HepG2 (cell line): ENCODE measurements around the gene NCBP3. TPM values are rescaled to one million over a fixed set of nuclear protein-coding genes. Genes with fewer than 3 reads are reported as not detected.

Experiments used
- ARNT2 ChIP-seq: sonication (generic); formaldehyde crosslinking; IDR thresholded peaks from 2 replicates; pipeline ENCODE4 v1.8.0; 2022; ENCODE audit warnings: mild to moderate bottlenecking, low read depth, missing genetic modification reagents, moderate library complexity
- ASH2L ChIP-seq: fragments of 300-600, 200-600 bp; sonication (generic); IDR thresholded peaks from 2 replicates; pipeline ENCODE4 v1.7.0; 2017; ENCODE audit warnings: low read depth, mild to moderate bottlenecking, moderate library complexity, mixed read lengths, low read length; ENCODE audit not compliant: insufficient read length
- CAMTA2 ChIP-seq: sonication (generic); formaldehyde crosslinking; IDR thresholded peaks from 2 replicates; pipeline ENCODE4 v1.4.0; 2020; ENCODE audit warnings: mild to moderate bottlenecking, missing genetic modification reagents, borderline replicate concordance
- DDIT3 ChIP-seq: sonication (generic); formaldehyde crosslinking; IDR thresholded peaks from 2 replicates; pipeline ENCODE4 v1.4.0; 2020; ENCODE audit warnings: mild to moderate bottlenecking, missing genetic modification reagents
- FOXK1 ChIP-seq: sonication (generic); formaldehyde crosslinking; IDR thresholded peaks from 2 replicates; pipeline ENCODE4 v1.4.0; 2020; ENCODE audit warnings: low read depth, missing genetic modification reagents, borderline replicate concordance
- GMEB1 ChIP-seq: sonication (generic); formaldehyde crosslinking; IDR thresholded peaks from 2 replicates; pipeline ENCODE4 v1.5.1; 2020; ENCODE audit warnings: missing genetic modification reagents, mild to moderate bottlenecking, borderline replicate concordance
- HCFC1 ChIP-seq: fragments of 150-350 bp; IDR thresholded peaks from 2 replicates; pipeline ENCODE4 v1.6.1; 2014; ENCODE audit warnings: low read depth, low read length
- KDM3A ChIP-seq: IDR thresholded peaks from 2 replicates; pipeline ENCODE4 v1.6.1; 2018; ENCODE audit warnings: low read depth, missing compliant biosample characterization
- KDM5B ChIP-seq: sonication (generic); formaldehyde crosslinking; IDR thresholded peaks from 2 replicates; pipeline ENCODE4 v1.4.0; 2020; ENCODE audit warnings: missing genetic modification reagents, mild to moderate bottlenecking, borderline replicate concordance
- MED8 ChIP-seq: sonication (generic); formaldehyde crosslinking; IDR thresholded peaks from 2 replicates; pipeline ENCODE4 v1.8.1; 2023; ENCODE audit warnings: mild to moderate bottlenecking, missing genetic modification reagents; ENCODE audit not compliant: insufficient replicate concordance
- MXD1 ChIP-seq: sonication (generic); formaldehyde crosslinking; IDR thresholded peaks from 2 replicates; pipeline ENCODE4 v1.4.0; 2020; ENCODE audit warnings: mild to moderate bottlenecking, missing genetic modification reagents
- NR2C2 ChIP-seq: sonication (generic); formaldehyde crosslinking; IDR thresholded peaks from 2 replicates; pipeline ENCODE4 v1.4.0; 2020; ENCODE audit warnings: missing genetic modification reagents, mild to moderate bottlenecking, moderate library complexity, borderline replicate concordance
- PATZ1 ChIP-seq: sonication (generic); formaldehyde crosslinking; IDR thresholded peaks from 2 replicates; pipeline ENCODE4 v1.4.0; 2020; ENCODE audit warnings: missing genetic modification reagents
- PHB2 ChIP-seq: fragments of 450-650 bp; IDR thresholded peaks from 2 replicates; pipeline ENCODE4 v1.6.1; 2018; ENCODE audit not compliant: partially characterized antibody
- PHF21A ChIP-seq: sonication (generic); formaldehyde crosslinking; IDR thresholded peaks from 2 replicates; pipeline ENCODE4 v1.5.0; 2020; ENCODE audit warnings: mild to moderate bottlenecking, missing genetic modification reagents
- SALL2 ChIP-seq: sonication (generic); formaldehyde crosslinking; IDR thresholded peaks from 2 replicates; pipeline ENCODE4 v1.8.1; 2023; ENCODE audit warnings: mild to moderate bottlenecking, missing genetic modification reagents, inconsistent platforms
- SP4 ChIP-seq: sonication (generic); formaldehyde crosslinking; IDR thresholded peaks from 2 replicates; pipeline ENCODE4 v1.8.1; 2023; ENCODE audit warnings: mild to moderate bottlenecking, missing genetic modification reagents
- TAF1 ChIP-seq: sonication (generic); formaldehyde crosslinking; IDR thresholded peaks from 2 replicates; pipeline ENCODE4 v1.4.0; 2020; ENCODE audit warnings: missing genetic modification reagents
- TBX2 ChIP-seq: sonication (generic); formaldehyde crosslinking; IDR thresholded peaks from 2 replicates; pipeline ENCODE4 v1.5.0; 2020; ENCODE audit warnings: missing genetic modification reagents, mild to moderate bottlenecking, borderline replicate concordance
- TEAD3 ChIP-seq: optimal IDR thresholded peaks from 2 replicates; pipeline ENCODE3; 2016; ENCODE audit warnings: borderline replicate concordance
- TFAP4 ChIP-seq: sonication (generic); IDR thresholded peaks from 2 replicates; pipeline ENCODE4 v1.6.1; 2016; ENCODE audit warnings: low read depth, borderline replicate concordance
- ZNF10 ChIP-seq: sonication (generic); formaldehyde crosslinking; IDR thresholded peaks from 2 replicates; pipeline ENCODE4 v1.4.0; 2020; ENCODE audit warnings: mild to moderate bottlenecking, low read depth, missing genetic modification reagents, borderline replicate concordance
- ZNF251 ChIP-seq: sonication (generic); formaldehyde crosslinking; IDR thresholded peaks from 2 replicates; pipeline ENCODE4 v1.9.0; 2021; ENCODE audit warnings: mild to moderate bottlenecking, missing genetic modification reagents
- ZNF781 ChIP-seq: sonication (generic); formaldehyde crosslinking; IDR thresholded peaks from 2 replicates; pipeline ENCODE4 v1.5.1; 2020; ENCODE audit warnings: borderline replicate concordance, mild to moderate bottlenecking, missing genetic modification reagents; ENCODE audit errors: not compliant biosample characterization
- polyA plus RNA-seq, 8 experiments: library from polyadenylated mRNA; depleted of rRNA in 3 of 8; stranded (reverse) in 7 of 8; unstranded in 1 of 8; fragments of >200 nt; fragmentation: Illumina TruSeq in 4 of 8; extraction: Trizol in 4 of 8; gene quantifications; 2 replicates each; pipeline versions ENCODE4 v1.2.1 to v1.2.3, GENCODE V29; 2011 to 2016; ENCODE audit warnings: low read depth in 4 of 8, missing spikeins in 1 of 8, mixed read lengths in 1 of 8; ENCODE audit not compliant: insufficient read depth in 1 of 8
- total RNA-seq, 5 experiments: library from RNA; depleted of rRNA; stranded (reverse); fragments of >200 nt; fragmentation: Illumina TruSeq; extraction: Trizol; gene quantifications; 2 replicates each; pipeline ENCODE4 v1.2.3, GENCODE V29; 2016; ENCODE audit warnings: low read depth in 1 of 5

NCBP3 gene
- total and polyA plus RNA-seq, 2 of the 13 experiments (the other 11 are each of a cell fraction or from before 2014, with no cell fraction given), result 19.5 to 24.8 TPM

- TF ChIP-seq GMEB1 (CRISPR knock-in tag) (peak; percentile 48; the same call in 1 of the 2 replicates), PHB2 (no peak), ZNF781 (CRISPR knock-in tag) (peak; percentile 43), ARNT2 (CRISPR knock-in tag) (peak; percentile 83; the same call in 1 of the 2 replicates), SALL2 (peak; percentile 40; the same call in 1 of the 2 replicates), TEAD3 (peak; percentile 45), KDM5B (CRISPR knock-in tag) (peak; percentile 71), NR2C2 (CRISPR knock-in tag) (0 out of 2 replicates have a peak, but pooled peaks have one; percentile 36), TAF1 (CRISPR knock-in tag) (peak; percentile 38; the same call in 1 of the 2 replicates), TBX2 (CRISPR knock-in tag) (peak; percentile 52; the same call in 1 of the 2 replicates), SP4 (CRISPR knock-in tag) (peak; percentile 93), PATZ1 (CRISPR knock-in tag) (peak; percentile 93), ZNF251 (CRISPR knock-in tag) (no peak), FOXK1 (CRISPR knock-in tag) (no peak), ASH2L (peak; percentile 44), CAMTA2 (peak; percentile 20; the same call in 1 of the 2 replicates), ZNF10 (no peak), HCFC1 (no peak), TFAP4 (no peak), PHF21A (CRISPR knock-in tag) (peak; percentile 63), MXD1 (CRISPR knock-in tag) (peak; percentile 55; the same call in 1 of the 2 replicates), KDM3A (CRISPR knock-in tag) (0 out of 2 replicates have a peak, but pooled peaks have one; percentile 69), DDIT3 (CRISPR knock-in tag) (no peak), MED8 (CRISPR knock-in tag) (peak; percentile 41)
These were observed 47.1 kb upstream of the NCBP3 start, which contains the start of gene CAMKK1 (continued) for GRCh38 chr17:3893003-3893719.
